HG02973 (cell line): ENCODE results near the gene CELF4.
"Not testable (repeated sequence)": the region's sequence is repeated elsewhere in the genome, so short reads cannot be mapped to it uniquely, and the experiment has no call there.

ENCODE experiments used
- ATAC-seq: cut with Tn5 transposase; IDR thresholded peaks from one replicate; pipeline ENCODE4 v1.9.1; 2021; ENCODE audit warnings: moderate library complexity; ENCODE audit not compliant: unreplicated experiment

Gene CELF4

GRCh38 chr18:37375181-37375580, 190.4 kb downstream of the CELF4 start:
- no peak for ATAC-seq

- ATAC-seq = no peak
Observed at GRCh38 chr18:37368110-37368954, 197.3 kb downstream of the CELF4 start.

- ATAC-seq = no peak
Observed at GRCh38 chr18:37364237-37364636, 201.4 kb downstream of the CELF4 start.

- ATAC-seq = no peak
Observed at GRCh38 chr18:37362158-37362890, 203.3 kb downstream of the CELF4 start.

GRCh38 chr18:37361335-37362157, 204.1 kb downstream of the CELF4 start:
- ATAC-seq = no peak

- ATAC-seq = not testable (repeated sequence)
Observed at GRCh38 chr18:37358061-37358460, 207.5 kb downstream of the CELF4 start.

- no peak for ATAC-seq
Observed at GRCh38 chr18:37355772-37356171, 209.8 kb downstream of the CELF4 start.

- ATAC-seq = no peak
Observed at GRCh38 chr18:37351110-37351509, 214.5 kb downstream of the CELF4 start.

- no peak for ATAC-seq
Observed at GRCh38 chr18:37348729-37349128, 216.9 kb downstream of the CELF4 start.

- ATAC-seq = no peak
Observed at GRCh38 chr18:37346048-37346447, 219.6 kb downstream of the CELF4 start.

GRCh38 chr18:37343542-37343851, 222.1 kb downstream of the CELF4 start:
- ATAC-seq = peak; percentile 18

- no peak for ATAC-seq
Observed at GRCh38 chr18:37341473-37342086, 224.0 kb downstream of the CELF4 start.

- ATAC-seq = no peak
Observed at GRCh38 chr18:37341016-37341415, 224.6 kb downstream of the CELF4 start.

- no peak for ATAC-seq
Observed at GRCh38 chr18:37339701-37340215, 225.8 kb downstream of the CELF4 start.

GRCh38 chr18:37336568-37337285, 228.9 kb downstream of the CELF4 start:
- ATAC-seq = no peak

GRCh38 chr18:37335409-37335736, 230.2 kb downstream of the CELF4 start:
- ATAC-seq = no peak

GRCh38 chr18:37334631-37335408, 230.8 kb downstream of the CELF4 start:
- no peak for ATAC-seq

- no peak for ATAC-seq
Observed at GRCh38 chr18:37332628-37333420, 232.8 kb downstream of the CELF4 start.

GRCh38 chr18:37332219-37332618, 233.4 kb downstream of the CELF4 start:
- ATAC-seq = no peak
